GM23338 (cell line): ENCODE data around the gene F12. TPM values are rescaled to one million over a fixed set of nuclear protein-coding genes. Genes with fewer than 3 reads are reported as not detected.

Experiments
- ATAC-seq: fragments of 200-7000 bp; cut with Tn5 transposase; 3 replicates; pipeline ENCODE4 v1.9.1; 2020
- DNase-seq: peaks from one replicate; pipeline ENCODE4 v3.0.0-alpha.2; 2015; ENCODE audit warnings: low spot score
- H2AFZ ChIP-seq: fragments of 200-600 bp; sonication (generic); 2 replicates; pipeline ENCODE4 v1.8.0; 2016; ENCODE audit warnings: antibody characterized with exemption, mild to moderate bottlenecking, moderate library complexity
- H3F3A ChIP-seq: fragments of 200-600 bp; sonication (generic); replicated peaks from 2 replicates; pipeline ENCODE4 v1.8.0; 2017; ENCODE audit warnings: antibody characterized with exemption, mixed run types, low read depth
- H3K27ac ChIP-seq: fragments of 200-600 bp; sonication (generic); 2 replicates; pipeline ENCODE4 v1.6.1; 2016; ENCODE audit warnings: low read depth
- H3K27me3 ChIP-seq: fragments of 200-600 bp; sonication (generic); 2 replicates; pipeline ENCODE4 v1.8.0; 2016; ENCODE audit warnings: mild to moderate bottlenecking, mixed run types, moderate library complexity; ENCODE audit not compliant: insufficient read depth
- H3K36me3 ChIP-seq: fragments of 200-600 bp; sonication (generic); 2 replicates; pipeline ENCODE4 v1.8.0; 2016; ENCODE audit warnings: mild to moderate bottlenecking; ENCODE audit not compliant: insufficient read depth
- H3K4me1 ChIP-seq: fragments of 200-600 bp; sonication (generic); 2 replicates; pipeline ENCODE4 v1.8.0; 2016; ENCODE audit warnings: mild to moderate bottlenecking, moderate library complexity; ENCODE audit not compliant: insufficient read depth
- H3K4me2 ChIP-seq: fragments of 200-600 bp; sonication (generic); 2 replicates; pipeline ENCODE4 v1.7.1; 2017; ENCODE audit warnings: mixed run types
- H3K4me3 ChIP-seq: fragments of 200-600 bp; sonication (generic); 2 replicates; pipeline ENCODE4 v1.6.1; 2016; ENCODE audit warnings: mixed run types
- H3K79me2 ChIP-seq: fragments of 200-600 bp; sonication (generic); replicated peaks from 2 replicates; pipeline ENCODE4 v1.8.0; 2017; ENCODE audit warnings: mild to moderate bottlenecking; ENCODE audit not compliant: insufficient read depth
- H3K9me2 ChIP-seq: fragments of 200-600 bp; sonication (generic); 2 replicates; pipeline ENCODE4 v1.8.0; 2017; ENCODE audit not compliant: insufficient read depth
- H4K20me1 ChIP-seq: fragments of 200-600 bp; sonication (generic); replicated peaks from 2 replicates; pipeline ENCODE4 v1.8.0; 2017; ENCODE audit warnings: mild to moderate bottlenecking; ENCODE audit not compliant: insufficient read depth
- H3K27ac Mint-ChIP-seq: 2 replicates; pipeline ENCODE4 v1.8.0; 2020; ENCODE audit warnings: inconsistent platforms, mild to moderate bottlenecking, moderate library complexity, mixed read lengths
- H3K27me3 Mint-ChIP-seq: 3 replicates; pipeline ENCODE4 v1.8.0; 2022; ENCODE audit warnings: low read depth, mild to moderate bottlenecking, moderate library complexity, mixed read lengths, inconsistent platforms; ENCODE audit not compliant: insufficient read depth, poor library complexity
- H3K36me3 Mint-ChIP-seq: 3 replicates; pipeline ENCODE4 v1.8.0; 2021; ENCODE audit warnings: low read depth, mild to moderate bottlenecking, inconsistent platforms, moderate library complexity, mixed read lengths
- H3K4me1 Mint-ChIP-seq: 3 replicates; pipeline ENCODE4 v1.8.0; 2020; ENCODE audit warnings: mild to moderate bottlenecking, inconsistent platforms, mixed read lengths
- H3K4me3 Mint-ChIP-seq: 3 replicates; pipeline ENCODE4 v1.8.0; 2021; ENCODE audit warnings: moderate library complexity, mild to moderate bottlenecking, inconsistent platforms, mixed read lengths
- H3K9me3 Mint-ChIP-seq: 3 replicates; pipeline ENCODE4 v1.8.0; 2020; ENCODE audit warnings: moderate library complexity, mild to moderate bottlenecking, inconsistent platforms, mixed read lengths
- CREB1 ChIP-seq: fragments of 250-450 bp; sonication (Bioruptor Pico); IDR thresholded peaks from 2 replicates; pipeline ENCODE4 v1.5.0; 2020; ENCODE audit warnings: low read depth, mild to moderate bottlenecking, moderate library complexity
- CTCF ChIP-seq, 2 experiments: fragments of 200-600 bp in 1 of 2; sonication (generic) in 1 of 2; conservative IDR thresholded peaks; 2 replicates each; pipeline versions ENCODE4 v1.5.1 to v1.6.1; 2016 to 2017; ENCODE audit warnings: antibody characterized with exemption in 2 of 2, low read depth in 2 of 2, mild to moderate bottlenecking in 2 of 2, moderate library complexity in 1 of 2
- ETS1 ChIP-seq: IDR thresholded peaks from 2 replicates; pipeline ENCODE4 v1.6.1; 2016; ENCODE audit warnings: antibody characterized with exemption
- EZH2 ChIP-seq: fragments of 200-600 bp; sonication (generic); IDR thresholded peaks from one replicate; pipeline ENCODE4 v1.8.0; 2017; ENCODE audit warnings: antibody characterized with exemption, mild to moderate bottlenecking, low read depth; ENCODE audit not compliant: unreplicated experiment
- EZH2phosphoT487 ChIP-seq: fragments of 200-600 bp; sonication (generic); IDR thresholded peaks from one replicate; pipeline ENCODE4 v1.8.1; 2018; ENCODE audit warnings: antibody characterized with exemption; ENCODE audit not compliant: unreplicated experiment
- JUNB ChIP-seq: IDR thresholded peaks from one replicate; pipeline ENCODE4 v1.6.1; 2016; ENCODE audit warnings: antibody characterized with exemption; ENCODE audit not compliant: unreplicated experiment
- REST ChIP-seq: IDR thresholded peaks from one replicate; pipeline ENCODE4 v1.6.1; 2018; ENCODE audit warnings: antibody characterized with exemption; ENCODE audit not compliant: unreplicated experiment
- STAT1 ChIP-seq: IDR thresholded peaks from one replicate; pipeline ENCODE4 v1.6.1; 2016; ENCODE audit warnings: antibody characterized with exemption; ENCODE audit not compliant: unreplicated experiment
- ZNF114 ChIP-seq: fragments of 250-450 bp; sonication (Bioruptor Pico); IDR thresholded peaks from 2 replicates; pipeline ENCODE4 v1.5.0; 2020; ENCODE audit warnings: mild to moderate bottlenecking, moderate library complexity
- ZNF331 ChIP-seq: fragments of 250-450 bp; sonication (Bioruptor Pico); IDR thresholded peaks from 2 replicates; pipeline ENCODE4 v1.5.0; 2020; ENCODE audit warnings: low read depth, mild to moderate bottlenecking, moderate library complexity
- polyA plus RNA-seq: library from polyadenylated mRNA; unstranded; fragments of >200 nt; fragmentation: Nextera tagmentation; extraction: Ambion mirVana; gene quantifications from 2 replicates; pipeline ENCODE4 v1.2.1, GENCODE V29; 2016
- total RNA-seq: library from RNA; depleted of rRNA; stranded (reverse); fragments of >200 nt; shearing (Covaris generic); gene quantifications from 2 replicates; pipeline ENCODE4 v1.2.3, GENCODE V29; 2014

F12 gene
- total and polyA plus RNA-seq, 2 experiments from 2014 or later, result 2.9 to 8.0 TPM

- Histone ChIP-seq H3K4me2 (peak within 1 kb of the TSS; percentile 88), H3K9me2 (no peaks in the 10 kb centered on the region), H3K79me2 (no peaks in the 10 kb centered on the region), H3F3A (peaks cover 26% of the 10 kb centered on the region), H3K27ac (no peak within 1 kb of the TSS), H4K20me1 (no peaks in the 10 kb centered on the region; the same call in 1 of the 2 replicates), H2AFZ (0 out of 2 replicates have a peak within 1 kb of the TSS, but pooled peaks have one; percentile 56), H3K36me3 (no peaks in the 10 kb centered on the region), H3K27me3 (peaks cover 37% of the 10 kb centered on the region), H3K4me3 (peak within 1 kb of the TSS; percentile 80), H3K4me1 (peaks cover 23% of the 10 kb centered on the region)
- peaks cover 36% of the 10 kb centered on the region for H3K4me1 Mint-ChIP-seq
- ATAC-seq (peak; percentile 20), DNase-seq (peak; percentile 73)
- H3K4me3 Mint-ChIP-seq, result peak within 1 kb of the TSS; percentile 71
- TF ChIP-seq ETS1, result no peak
- TF ChIP-seq REST, result no peak
- TF ChIP-seq CTCF (conservative IDR thresholded peaks at IDR 0.05; ENCODE audit: low read depth in 2 of 2), result peak in 1 of 2 experiments; percentile 15; a peak in 1 of 4 replicates
- TF ChIP-seq EZH2phosphoT487, result no peak
- peak; percentile 47; the same call in 1 of the 2 replicates for TF ChIP-seq ZNF114 (CRISPR knock-in tag)
- H3K27ac Mint-ChIP-seq, result no peak within 1 kb of the TSS
- peaks cover 11% of the 10 kb centered on the region; the same call in 2 of the 3 replicates for H3K36me3 Mint-ChIP-seq
- H3K27me3 Mint-ChIP-seq, result peaks cover 44% of the 10 kb centered on the region
- H3K9me3 Mint-ChIP-seq, result peaks cover 3% of the 10 kb centered on the region; the same call in 1 of the 3 replicates
These were observed 37.1 kb upstream of the F12 start, which contains the start of gene PRR7 for GRCh38 chr5:177446200-177447065. Gene PRR7 (plus strand): TSS chr5:177446814. CDS start chr5:177455068, 8,254 bp downstream.

- no peak for ATAC-seq
- Mint-ChIP-seq H3K4me3 (peak overlapping the region; percentile 67), H3K27ac (no peak overlapping the region), H3K27me3 (peaks cover 44% of the 10 kb centered on the region), H3K4me1 (peaks cover 36% of the 10 kb centered on the region), H3K9me3 (peaks cover 3% of the 10 kb centered on the region; the same call in 1 of the 3 replicates), H3K36me3 (peaks cover 11% of the 10 kb centered on the region; the same call in 2 of the 3 replicates)
- no peaks in the 10 kb centered on the region for H3K36me3 ChIP-seq
- DNase-seq, result no peak
- peaks cover 23% of the 10 kb centered on the region for H3K4me1 ChIP-seq
- H3F3A ChIP-seq, result peaks cover 26% of the 10 kb centered on the region
- peak overlapping the region; percentile 80 for H3K4me3 ChIP-seq
- no peak overlapping the region for H2AFZ ChIP-seq
- no peak overlapping the region for H3K27ac ChIP-seq
- no peaks in the 10 kb centered on the region; the same call in 1 of the 2 replicates for H4K20me1 ChIP-seq
- H3K27me3 ChIP-seq, result peaks cover 37% of the 10 kb centered on the region
- no peaks in the 10 kb centered on the region for H3K9me2 ChIP-seq
- H3K4me2 ChIP-seq, result peak overlapping the region; percentile 88
- H3K79me2 ChIP-seq, result no peaks in the 10 kb centered on the region
- TF ChIP-seq ETS1, result no peak
- no peak for TF ChIP-seq STAT1
- TF ChIP-seq CREB1 (CRISPR knock-in tag), result no peak
- no peak for TF ChIP-seq JUNB
- no peak for TF ChIP-seq EZH2phosphoT487
- TF ChIP-seq ZNF331, result no peak
- TF ChIP-seq EZH2, result no peak
These were observed 36.5 kb upstream of the F12 start for GRCh38 chr5:177445917-177446199.
